HCT116 (cell line): Measurements from ENCODE around the gene ZNF330. TPM values are rescaled to one million over a fixed set of nuclear protein-coding genes. Genes with fewer than 3 reads are reported as not detected.

Experiments
- ATAC-seq: fragments of 200-7000 bp; cut with Tn5 transposase; 2 replicates; pipeline ENCODE4 v1.9.1; 2020; ENCODE audit warnings: mild to moderate bottlenecking, moderate library complexity
- BruUV-seq: library from RNA; stranded (reverse); fragments of 400-500 nt; replicated peaks from 2 replicates; lab custom pipeline; 2021; lab: Mats Ljungman, UMichigan
- CTCF ChIA-PET: fragments of 300-600 bp; sonication (Branson Sonifier 250); formaldehyde crosslinking; loops from one replicate; lab custom pipeline; 2021; ENCODE audit warnings: antibody characterized with exemption; lab: Charles Lee
- POLR2A ChIA-PET: fragments of 300-600, 350-600 bp; sonication (Branson Sonifier 250); formaldehyde crosslinking; loops from one replicate; lab custom pipeline; 2021; ENCODE audit warnings: antibody characterized with exemption; lab: Charles Lee
- RAD21 ChIA-PET, 2 experiments: fragments of 300-600 bp; sonication (Branson Sonifier 250); formaldehyde crosslinking; loops; one replicate each; lab custom pipeline; 2023; ENCODE audit warnings: low total read pairs in 2 of 2; ENCODE audit not compliant: uncharacterized antibody in 2 of 2, unreplicated experiment in 2 of 2, low non-redundant PET in 1 of 2; lab: Charles Lee
- DNase-seq: peaks from one replicate; pipeline ENCODE4 v3.0.0-alpha.2; 2010; ENCODE audit warnings: low read depth, low spot score
- H2AFZ ChIP-seq: fragments of 200-600 bp; shearing (Covaris generic), sonication (generic); 2 replicates; pipeline ENCODE4 v1.6.1; 2017; ENCODE audit warnings: low read depth, mixed run types, mixed read lengths, antibody characterized with exemption, low read length; ENCODE audit not compliant: poor library complexity, severe bottlenecking
- H3K27ac ChIP-seq: 2 replicates; pipeline ENCODE4 v1.5.1; 2012; ENCODE audit warnings: low read depth, low read length
- H3K27me3 ChIP-seq: fragments of 200-600 bp; sonication (generic); 2 replicates; pipeline ENCODE4 v1.6.1; 2016; ENCODE audit warnings: mixed run types, low read length, mixed read lengths; ENCODE audit not compliant: insufficient read depth
- H3K36me3 ChIP-seq, 2 experiments: fragments of 200-500 bp in 1 of 2; fragments of 200-600 bp in 1 of 2; sonication (Bioruptor generic) in 1 of 2; sonication (generic) in 1 of 2; 2 replicates each; pipeline versions ENCODE4 v1.5.1 to v1.6.1; 2014 to 2016; ENCODE audit warnings: low read length in 2 of 2, inconsistent platforms in 1 of 2, mixed read lengths in 1 of 2, mixed run types in 1 of 2; ENCODE audit not compliant: insufficient read depth in 2 of 2, control insufficient read depth in 1 of 2
- H3K4me1 ChIP-seq, 2 experiments: fragments of 200-600 bp in 1 of 2; sonication (generic) in 1 of 2; 2 replicates each; pipeline versions ENCODE4 v1.5.1 to v1.6.1; 2012 to 2017; ENCODE audit warnings: low read length in 2 of 2, inconsistent platforms in 1 of 2, mild to moderate bottlenecking in 1 of 2, mixed read lengths in 1 of 2, mixed run types in 1 of 2, moderate library complexity in 1 of 2; ENCODE audit not compliant: insufficient read depth in 2 of 2, control insufficient read depth in 1 of 2
- H3K4me2 ChIP-seq: fragments of 200-600 bp; sonication (generic); 2 replicates; pipeline ENCODE4 v1.6.1; 2017; ENCODE audit warnings: mixed run types, low read length, mixed read lengths
- H3K4me3 ChIP-seq, 2 experiments: fragments of 200-600 bp in 1 of 2; sonication (generic) in 1 of 2; replicated peaks in 1 of 2; 2 replicates each; pipeline ENCODE4 v1.5.1; 2011 to 2016; ENCODE audit warnings: low read length in 2 of 2, control low read depth in 1 of 2, low read depth in 1 of 2, mild to moderate bottlenecking in 1 of 2, mixed read lengths in 1 of 2, mixed run types in 1 of 2
- H3K79me2 ChIP-seq: fragments of 200-600 bp; sonication (generic); 2 replicates; pipeline ENCODE4 v1.6.1; 2017; ENCODE audit warnings: mild to moderate bottlenecking, mixed run types, low read length, moderate library complexity, mixed read lengths; ENCODE audit not compliant: insufficient read depth
- H3K9ac ChIP-seq: fragments of 200-600 bp; sonication (generic); 2 replicates; pipeline ENCODE4 v1.6.1; 2016; ENCODE audit warnings: low read length, mixed read lengths
- H3K9me2 ChIP-seq: fragments of 200-600 bp; sonication (generic), shearing (Covaris generic); 2 replicates; pipeline ENCODE4 v1.6.1; 2017; ENCODE audit warnings: mixed run types, mild to moderate bottlenecking, moderate library complexity; ENCODE audit not compliant: insufficient read depth
- H3K9me3 ChIP-seq, 2 experiments: fragments of 200-500 bp in 1 of 2; fragments of 200-600 bp in 1 of 2; sonication (Bioruptor generic) in 1 of 2; sonication (generic) in 1 of 2; 2 replicates each; pipeline ENCODE4 v1.6.1; 2014 to 2017; ENCODE audit warnings: low read length in 2 of 2, mixed read lengths in 2 of 2, inconsistent platforms in 1 of 2, low read depth in 1 of 2, mild to moderate bottlenecking in 1 of 2, mixed run types in 1 of 2, moderate library complexity in 1 of 2; ENCODE audit not compliant: control insufficient read depth in 1 of 2, insufficient read depth in 1 of 2
- H4K20me1 ChIP-seq: fragments of 200-600 bp; sonication (generic), shearing (Covaris generic); 2 replicates; pipeline ENCODE4 v1.6.1; 2017; ENCODE audit warnings: mixed run types, mild to moderate bottlenecking, moderate library complexity; ENCODE audit not compliant: insufficient read depth
- EGR1 ChIP-seq: IDR thresholded peaks from 2 replicates; pipeline ENCODE4 v1.6.1; 2012; ENCODE audit warnings: low read depth
- ELF1 ChIP-seq: IDR thresholded peaks from 2 replicates; pipeline ENCODE4 v1.6.1; 2012; ENCODE audit warnings: low read depth, borderline replicate concordance
- JUND ChIP-seq: IDR thresholded peaks from 2 replicates; pipeline ENCODE4 v1.6.1; 2012
- RAD21 ChIP-seq: IDR thresholded peaks from 2 replicates; pipeline ENCODE4 v1.6.1; 2012; ENCODE audit warnings: low read depth, mild to moderate bottlenecking
- SIN3A ChIP-seq: IDR thresholded peaks from 2 replicates; pipeline ENCODE4 v1.6.1; 2012; ENCODE audit warnings: low read depth
- SRF ChIP-seq: IDR thresholded peaks from 2 replicates; pipeline ENCODE4 v1.6.1; 2012; ENCODE audit warnings: low read depth
- YY1 ChIP-seq: IDR thresholded peaks from 2 replicates; pipeline ENCODE4 v1.6.1; 2011; ENCODE audit warnings: low read length, low read depth, moderate library complexity, mild to moderate bottlenecking; ENCODE audit not compliant: insufficient replicate concordance; ENCODE audit errors: extremely low read depth
- ZNF274 ChIP-seq: fragments of 200-500 bp; sonication (Bioruptor generic); IDR thresholded peaks from 2 replicates; pipeline ENCODE4 v1.6.1; 2014; ENCODE audit warnings: mild to moderate bottlenecking, low read depth, low read length, inconsistent platforms
- intact Hi-C: fragments of 100-400 bp; cut with micrococcal nuclease; formaldehyde crosslinking; loops from 2 replicates; pipeline ENCODE4 v1.10.0; 2022
- total RNA-seq: library from RNA; stranded (reverse); gene quantifications from one replicate; pipeline ENCODE4 v1.2.1, GENCODE V29; 2021; ENCODE audit not compliant: unreplicated experiment
- TF ChIP-seq, protein P1 (sequence below): IDR thresholded peaks from 2 replicates; pipeline ENCODE4 v1.6.1; 2012
- TF ChIP-seq, protein P2 (sequence below): IDR thresholded peaks from 2 replicates; pipeline ENCODE4 v1.6.1; 2012
- TF ChIP-seq, protein P3 (sequence below): IDR thresholded peaks from 2 replicates; pipeline ENCODE4 v1.6.1; 2012; ENCODE audit warnings: low read depth

ZNF330 gene
- total RNA-seq, 1 experiment from 2014 or later = 49.1 TPM

DNA sequence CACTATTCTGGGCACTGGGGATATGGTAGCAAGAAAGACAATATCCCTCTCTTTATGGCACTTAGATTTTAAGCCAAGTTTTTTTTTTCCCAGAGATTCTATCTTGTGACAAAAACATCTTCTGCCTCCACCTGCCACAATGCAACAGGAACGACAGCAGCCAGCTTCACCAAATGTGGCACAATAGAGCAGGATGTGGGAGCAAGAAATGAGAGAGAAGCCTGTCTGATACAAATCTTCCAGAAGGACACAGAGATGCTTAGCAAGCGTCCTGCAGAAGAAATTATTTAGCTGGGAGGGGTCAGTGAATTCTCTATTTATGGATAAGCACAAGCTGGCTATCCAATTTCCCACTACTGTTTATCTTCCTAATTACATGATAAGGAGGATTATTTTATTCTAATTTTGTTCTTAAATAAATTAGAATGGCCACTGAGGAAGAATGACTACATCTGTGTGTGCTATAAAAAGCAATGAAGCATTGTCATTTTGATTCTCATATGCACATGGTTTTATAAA, 27.1 kb upstream of the ZNF330 start:
- DNase-seq (no peak), ATAC-seq (no peak)
- Histone ChIP-seq H3K9me2 (no peaks in the 10 kb centered on the region), H3K4me2 (no peak overlapping the region), H2AFZ (no peak overlapping the region), H3K4me1 (no peaks in the 10 kb centered on the region), H3K27ac (no peak overlapping the region), H3K9ac (no peak overlapping the region), H3K4me3 (no peak overlapping the region), H3K79me2 (no peaks in the 10 kb centered on the region), H3K36me3 (no peaks in the 10 kb centered on the region), H3K27me3 (no peaks in the 10 kb centered on the region), H4K20me1 (no peaks in the 10 kb centered on the region), H3K9me3 (no peaks in the 10 kb centered on the region)
- ChIA-PET POLR2A (interaction anchor here (0.7 kb wide), 1 partner anchor 19 kb away, joined by 3 read pairs; no protein-coding TSS in a partner anchor), CTCF (no interaction called here), RAD21 (no interaction called here)
- intact Hi-C loops = no loop called here
- no TSS peak for BruUV-seq
- no peak for TF ChIP-seq RAD21
- TF ChIP-seq, protein P1, sequence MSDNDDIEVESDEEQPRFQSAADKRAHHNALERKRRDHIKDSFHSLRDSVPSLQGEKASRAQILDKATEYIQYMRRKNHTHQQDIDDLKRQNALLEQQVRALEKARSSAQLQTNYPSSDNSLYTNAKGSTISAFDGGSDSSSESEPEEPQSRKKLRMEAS = no peak
- no peak for TF ChIP-seq ELF1
- TF ChIP-seq SIN3A = no peak
- TF ChIP-seq, protein P2, sequence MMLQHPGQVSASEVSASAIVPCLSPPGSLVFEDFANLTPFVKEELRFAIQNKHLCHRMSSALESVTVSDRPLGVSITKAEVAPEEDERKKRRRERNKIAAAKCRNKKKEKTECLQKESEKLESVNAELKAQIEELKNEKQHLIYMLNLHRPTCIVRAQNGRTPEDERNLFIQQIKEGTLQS = no peak
- TF ChIP-seq YY1 = no peak
- TF ChIP-seq JUND = no peak
- TF ChIP-seq, protein P3, sequence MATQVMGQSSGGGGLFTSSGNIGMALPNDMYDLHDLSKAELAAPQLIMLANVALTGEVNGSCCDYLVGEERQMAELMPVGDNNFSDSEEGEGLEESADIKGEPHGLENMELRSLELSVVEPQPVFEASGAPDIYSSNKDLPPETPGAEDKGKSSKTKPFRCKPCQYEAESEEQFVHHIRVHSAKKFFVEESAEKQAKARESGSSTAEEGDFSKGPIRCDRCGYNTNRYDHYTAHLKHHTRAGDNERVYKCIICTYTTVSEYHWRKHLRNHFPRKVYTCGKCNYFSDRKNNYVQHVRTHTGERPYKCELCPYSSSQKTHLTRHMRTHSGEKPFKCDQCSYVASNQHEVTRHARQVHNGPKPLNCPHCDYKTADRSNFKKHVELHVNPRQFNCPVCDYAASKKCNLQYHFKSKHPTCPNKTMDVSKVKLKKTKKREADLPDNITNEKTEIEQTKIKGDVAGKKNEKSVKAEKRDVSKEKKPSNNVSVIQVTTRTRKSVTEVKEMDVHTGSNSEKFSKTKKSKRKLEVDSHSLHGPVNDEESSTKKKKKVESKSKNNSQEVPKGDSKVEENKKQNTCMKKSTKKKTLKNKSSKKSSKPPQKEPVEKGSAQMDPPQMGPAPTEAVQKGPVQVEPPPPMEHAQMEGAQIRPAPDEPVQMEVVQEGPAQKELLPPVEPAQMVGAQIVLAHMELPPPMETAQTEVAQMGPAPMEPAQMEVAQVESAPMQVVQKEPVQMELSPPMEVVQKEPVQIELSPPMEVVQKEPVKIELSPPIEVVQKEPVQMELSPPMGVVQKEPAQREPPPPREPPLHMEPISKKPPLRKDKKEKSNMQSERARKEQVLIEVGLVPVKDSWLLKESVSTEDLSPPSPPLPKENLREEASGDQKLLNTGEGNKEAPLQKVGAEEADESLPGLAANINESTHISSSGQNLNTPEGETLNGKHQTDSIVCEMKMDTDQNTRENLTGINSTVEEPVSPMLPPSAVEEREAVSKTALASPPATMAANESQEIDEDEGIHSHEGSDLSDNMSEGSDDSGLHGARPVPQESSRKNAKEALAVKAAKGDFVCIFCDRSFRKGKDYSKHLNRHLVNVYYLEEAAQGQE = no peak
- no peak for TF ChIP-seq SRF
- TF ChIP-seq EGR1 = no peak
- TF ChIP-seq ZNF274 = no peak
